Psoas muscle (tissue), 8 donors: ENCODE measurements around the gene SYTL4. TPM values are rescaled to one million over a fixed set of nuclear protein-coding genes. Genes with fewer than 3 reads are reported as not detected.

Experiments used
- ATAC-seq, 4 donors: fragments of 200-7000 bp; cut with Tn5 transposase; one replicate each; pipeline ENCODE4 v1.9.1; 2020; ENCODE audit warnings: moderate library complexity in 3 of 4, mild to moderate bottlenecking in 2 of 4
- DNase-seq, 2 donors: peaks; one replicate each; pipeline ENCODE4 v3.0.0-alpha.2; 2020
- H3K27ac ChIP-seq: fragments of 200-600 bp; one replicate; pipeline ENCODE4 v1.8.0; 2022
- H3K27me3 ChIP-seq, 3 donors: fragments of 200-600 bp in 1 of 3; one replicate each; pipeline versions ENCODE4 v1.6.1 to v1.8.0; 2013 to 2022; ENCODE audit warnings: low read length in 2 of 3, mild to moderate bottlenecking in 2 of 3, moderate library complexity in 1 of 3; ENCODE audit not compliant: insufficient read depth in 3 of 3
- H3K36me3 ChIP-seq, 2 donors: fragments of 200-600 bp in 1 of 2; one replicate each; pipeline versions ENCODE4 v1.6.1 to v1.8.0; 2013 to 2022; ENCODE audit warnings: low read depth in 1 of 2, mild to moderate bottlenecking in 1 of 2, moderate library complexity in 1 of 2; ENCODE audit not compliant: insufficient read depth in 1 of 2
- H3K4me1 ChIP-seq: fragments of 200-600 bp; one replicate; pipeline ENCODE4 v1.8.0; 2022
- H3K4me3 ChIP-seq: fragments of 200-600 bp; one replicate; pipeline ENCODE4 v1.8.0; 2022; ENCODE audit warnings: mild to moderate bottlenecking
- H3K9me3 ChIP-seq: fragments of 200-600 bp; one replicate; pipeline ENCODE4 v1.8.0; 2022
- WGBS, 3 donors: extraction: QIAGEN DNeasy Blood & Tissue Kit; methylation state at CpG; one replicate each; pipeline versions ENCODE4 v1.1.6 to v1.1.7; 2013; 5-methylcytosine and 5-hydroxymethylcytosine counted together
- intact Hi-C, 2 donors: fragments of 100-400 bp; cut with DNase I; formaldehyde crosslinking; loops; one replicate each; pipeline versions ENCODE4 v1.11.0 to v1.14.2; 2022
- polyA plus RNA-seq, 3 donors: library from polyadenylated mRNA; stranded (reverse); fragments of 200-250 nt; gene quantifications; one replicate each; pipeline ENCODE4 v1.2.3, GENCODE V29; 2013
- total RNA-seq, 4 donors: library from RNA; stranded (reverse); fragmentation: NEBNext Ultra II Directional in 2 of 4; extraction: Animal tissue kit (Norgen Biotek cat#: 25700) in 2 of 4; gene quantifications; one replicate each; pipeline versions ENCODE4 v1.2.1 to v1.2.4, GENCODE V29; 2021 to 2023
- TF ChIP-seq, protein P1 (sequence below): fragments of 200-600 bp; IDR thresholded peaks from one replicate; pipeline ENCODE4 v1.8.0; 2022; ENCODE audit warnings: antibody characterized with exemption
- donor health status: healthy with polysubstance abuse.
- donor health status: DM: no; HTN: no; CAD: no; lungs with moderate emphysema.
- donor health status: Bipolar disorder and iron deficiency.
- donor health status: healthy.
- donor health status: DM: yes; HTN: yes; CAD: no.
- donor health status: DM: no; HTN: no; CAD: no.
- donor health status: DM: no; HTN: no; CAD: no.
- donor health status: DM: yes; HTN: yes; CAD: no.

SYTL4 gene
- total and polyA plus RNA-seq, 7 donors = 1.3 to 2.2 (median 1.6) TPM

- no peaks in the 10 kb centered on the region for H3K4me1 ChIP-seq
- TF ChIP-seq, protein P1, sequence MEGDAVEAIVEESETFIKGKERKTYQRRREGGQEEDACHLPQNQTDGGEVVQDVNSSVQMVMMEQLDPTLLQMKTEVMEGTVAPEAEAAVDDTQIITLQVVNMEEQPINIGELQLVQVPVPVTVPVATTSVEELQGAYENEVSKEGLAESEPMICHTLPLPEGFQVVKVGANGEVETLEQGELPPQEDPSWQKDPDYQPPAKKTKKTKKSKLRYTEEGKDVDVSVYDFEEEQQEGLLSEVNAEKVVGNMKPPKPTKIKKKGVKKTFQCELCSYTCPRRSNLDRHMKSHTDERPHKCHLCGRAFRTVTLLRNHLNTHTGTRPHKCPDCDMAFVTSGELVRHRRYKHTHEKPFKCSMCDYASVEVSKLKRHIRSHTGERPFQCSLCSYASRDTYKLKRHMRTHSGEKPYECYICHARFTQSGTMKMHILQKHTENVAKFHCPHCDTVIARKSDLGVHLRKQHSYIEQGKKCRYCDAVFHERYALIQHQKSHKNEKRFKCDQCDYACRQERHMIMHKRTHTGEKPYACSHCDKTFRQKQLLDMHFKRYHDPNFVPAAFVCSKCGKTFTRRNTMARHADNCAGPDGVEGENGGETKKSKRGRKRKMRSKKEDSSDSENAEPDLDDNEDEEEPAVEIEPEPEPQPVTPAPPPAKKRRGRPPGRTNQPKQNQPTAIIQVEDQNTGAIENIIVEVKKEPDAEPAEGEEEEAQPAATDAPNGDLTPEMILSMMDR = no peak
- intact Hi-C loops = no loop called here
- no peak overlapping the region for H3K4me3 ChIP-seq
- H3K9me3 ChIP-seq = peaks cover 3% of the 10 kb centered on the region
- DNase-seq (no peak), ATAC-seq (no peak)
- no peaks in the 10 kb centered on the region for H3K36me3 ChIP-seq
- WGBS, 3 donors = 74 to 81% (median 77%) methylated on average over 4 of the region's 4 CpGs
- peaks cover 0 to 24% (median 0%) of the 10 kb centered on the region in 3 donors for H3K27me3 ChIP-seq
- H3K27ac ChIP-seq = no peak overlapping the region
Observed at GRCh38 chrX:100659431-100660137, 72.3 kb downstream of the SYTL4 start.

GRCh38 chrX:100658941-100659381 is 73.0 kb downstream of the SYTL4 start:
- 32 to 45% (median 41%) methylated on average over 3 of the region's 3 CpGs for WGBS, 3 donors
- Histone ChIP-seq H3K27ac (no peak overlapping the region), H3K4me1 (no peaks in the 10 kb centered on the region), H3K4me3 (no peak overlapping the region), H3K36me3 (no peaks in the 10 kb centered on the region), H3K9me3 (peaks cover 3% of the 10 kb centered on the region), H3K27me3 (peaks cover 0 to 21% (median 0%) of the 10 kb centered on the region in 3 donors)
- DNase-seq (no peak), ATAC-seq (no peak)
- intact Hi-C loops = no loop called here
- TF ChIP-seq, protein P1 = no peak

DNA sequence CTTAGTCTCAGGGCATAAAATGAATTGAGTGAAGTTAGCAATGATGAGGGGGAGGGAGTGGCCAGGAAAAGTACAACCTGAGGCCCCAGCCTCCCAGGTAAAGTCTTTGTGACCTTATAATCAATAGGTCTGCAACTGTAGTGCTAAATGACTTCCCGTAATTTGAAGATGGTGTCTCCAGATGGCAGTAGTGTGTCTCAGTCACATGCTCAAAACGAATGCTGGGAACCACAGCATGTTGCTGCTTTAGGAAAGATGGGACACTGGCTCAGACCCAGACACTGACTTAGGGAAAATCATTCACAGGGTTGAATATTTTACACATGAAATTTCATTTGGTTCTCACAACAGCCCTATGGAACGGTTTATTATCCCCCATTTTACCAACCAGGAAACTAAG is 77.7 kb downstream of the SYTL4 start:
- ATAC-seq = no peak
- TF ChIP-seq, protein P1 = no peak
- intact Hi-C loops = no loop called here
- H3K27ac ChIP-seq = no peak overlapping the region
- WGBS, 3 donors = 17 to 31% (median 21%) methylated on average over 3 of the region's 3 CpGs
- peaks cover 3% of the 10 kb centered on the region for H3K9me3 ChIP-seq
- no peaks in the 10 kb centered on the region for H3K4me1 ChIP-seq
- peaks cover 0 to 19% (median 0%) of the 10 kb centered on the region in 3 donors for H3K27me3 ChIP-seq
- H3K4me3 ChIP-seq = no peak overlapping the region
- H3K36me3 ChIP-seq = no peaks in the 10 kb centered on the region
- no peak for DNase-seq

GRCh38 chrX:100652266-100652665 is 79.7 kb downstream of the SYTL4 start:
- no peak for DNase-seq
- Histone ChIP-seq H3K9me3 (no peaks in the 10 kb centered on the region), H3K36me3 (no peaks in the 10 kb centered on the region), H3K27me3 (peaks cover 0 to 19% (median 0%) of the 10 kb centered on the region in 3 donors), H3K27ac (no peak overlapping the region), H3K4me3 (no peak overlapping the region), H3K4me1 (no peaks in the 10 kb centered on the region)
- TF ChIP-seq, protein P1 = no peak
- 84 to 95% (median 88%) methylated on average over 2 of the region's 2 CpGs for WGBS, 3 donors
- ATAC-seq = no peak
- intact Hi-C loops = no loop called here
